Natural killer cell (primary cell): Measurements from ENCODE around the gene CDH13. TPM values are rescaled to one million over a fixed set of nuclear protein-coding genes. Genes with fewer than 3 reads are reported as not detected.

Source experiments
- ATAC-seq, 3 donors: fragments of 150-1000 bp in 2 of 3; fragments of 200-7000 bp in 1 of 3; cut with Tn5 transposase; 1 replicate in 1 of 3; 2 replicates in 2 of 3; pipeline ENCODE4 v1.10.0; 2021; ENCODE audit warnings: mild to moderate bottlenecking in 2 of 3, moderate library complexity in 2 of 3
- DNase-seq, 2 donors: peaks; one replicate each; pipeline versions ENCODE4 v3.0.0 to v3.0.0-alpha.2; 2013 to 2021; ENCODE audit warnings: mixed read lengths in 1 of 2
- H3K27ac ChIP-seq: one replicate; pipeline ENCODE4 v1.5.1; 2013; ENCODE audit warnings: mild to moderate bottlenecking, low read length
- H3K27me3 ChIP-seq: one replicate; pipeline ENCODE4 v1.6.1; 2013; ENCODE audit warnings: low read length; ENCODE audit not compliant: control insufficient read depth, insufficient read depth
- H3K36me3 ChIP-seq: one replicate; pipeline ENCODE4 v1.6.1; 2013; ENCODE audit warnings: low read length; ENCODE audit not compliant: control insufficient read depth, insufficient read depth
- H3K4me1 ChIP-seq: one replicate; pipeline ENCODE4 v1.6.1; 2013; ENCODE audit warnings: low read length; ENCODE audit not compliant: control insufficient read depth, insufficient read depth
- H3K4me3 ChIP-seq: one replicate; pipeline ENCODE4 v1.5.1; 2013; ENCODE audit warnings: low read length
- H3K9me3 ChIP-seq: one replicate; pipeline ENCODE4 v1.6.1; 2013; ENCODE audit warnings: low read length; ENCODE audit not compliant: control insufficient read depth, insufficient read depth
- H3K27ac Mint-ChIP-seq, 2 donors: one replicate each; pipeline ENCODE4 v1.8.0; 2022; ENCODE audit warnings: mild to moderate bottlenecking in 2 of 2, mixed read lengths in 2 of 2, moderate library complexity in 1 of 2
- H3K27me3 Mint-ChIP-seq, 2 donors: one replicate each; pipeline ENCODE4 v1.8.0; 2022; ENCODE audit warnings: low read depth in 2 of 2, mixed read lengths in 2 of 2
- H3K36me3 Mint-ChIP-seq: one replicate; pipeline ENCODE4 v1.8.0; 2022; ENCODE audit warnings: mixed read lengths
- H3K4me1 Mint-ChIP-seq, 2 donors: one replicate each; pipeline ENCODE4 v1.8.0; 2022; ENCODE audit warnings: mixed read lengths in 2 of 2
- H3K4me3 Mint-ChIP-seq: one replicate; pipeline ENCODE4 v1.8.0; 2022; ENCODE audit warnings: mild to moderate bottlenecking, moderate library complexity, mixed read lengths
- H3K9me3 Mint-ChIP-seq, 2 donors: one replicate each; pipeline ENCODE4 v1.8.0; 2022; ENCODE audit warnings: mixed read lengths in 2 of 2
- WGBS: methylation state at CpG from one replicate; pipeline ENCODE4 v1.1.7; 2013; ENCODE audit warnings: missing lambda C conversion rate; ENCODE audit not compliant: insufficient coverage; 5-methylcytosine and 5-hydroxymethylcytosine counted together
- intact Hi-C: fragments of 100-400 bp; cut with micrococcal nuclease; formaldehyde crosslinking; loops from one replicate; pipeline ENCODE4 v1.14.2; 2022
- total RNA-seq, 4 donors: library from RNA; stranded (reverse); fragments of 120-200 nt in 1 of 4; gene quantifications; one replicate each; pipeline versions ENCODE4 v1.2.3 to v1.2.4, GENCODE V29; 2013 to 2022
- TF ChIP-seq, protein P1 (sequence below): fragments of 200-600 bp; IDR thresholded peaks from one replicate; pipeline ENCODE4 v1.8.0; 2022; ENCODE audit warnings: antibody characterized with exemption

CDH13 gene
- total RNA-seq, 3 donors from 2014 or later (not counting 1 experiment from before 2014, with no cell fraction given): not detected

GRCh38 chr16:83681381-83681956 is 1054.7 kb downstream of the CDH13 start:
- Histone ChIP-seq H3K36me3 (no peaks in the 10 kb centered on the region), H3K9me3 (no peaks in the 10 kb centered on the region), H3K27me3 (no peaks in the 10 kb centered on the region), H3K4me1 (no peaks in the 10 kb centered on the region), H3K27ac (no peak overlapping the region), H3K4me3 (no peak overlapping the region)
- DNase-seq: no peak
- Mint-ChIP-seq H3K27ac (no peak overlapping the region), H3K36me3 (no peaks in the 10 kb centered on the region), H3K4me3 (no peak overlapping the region), H3K9me3 (no peaks in the 10 kb centered on the region), H3K4me1 (no peaks in the 10 kb centered on the region), H3K27me3 (peaks cover 0 to 8% of the 10 kb centered on the region in 2 donors)
- ATAC-seq: no peak
- WGBS: 68% methylated on average over 9 of the region's 9 CpGs
- TF ChIP-seq, protein P1, sequence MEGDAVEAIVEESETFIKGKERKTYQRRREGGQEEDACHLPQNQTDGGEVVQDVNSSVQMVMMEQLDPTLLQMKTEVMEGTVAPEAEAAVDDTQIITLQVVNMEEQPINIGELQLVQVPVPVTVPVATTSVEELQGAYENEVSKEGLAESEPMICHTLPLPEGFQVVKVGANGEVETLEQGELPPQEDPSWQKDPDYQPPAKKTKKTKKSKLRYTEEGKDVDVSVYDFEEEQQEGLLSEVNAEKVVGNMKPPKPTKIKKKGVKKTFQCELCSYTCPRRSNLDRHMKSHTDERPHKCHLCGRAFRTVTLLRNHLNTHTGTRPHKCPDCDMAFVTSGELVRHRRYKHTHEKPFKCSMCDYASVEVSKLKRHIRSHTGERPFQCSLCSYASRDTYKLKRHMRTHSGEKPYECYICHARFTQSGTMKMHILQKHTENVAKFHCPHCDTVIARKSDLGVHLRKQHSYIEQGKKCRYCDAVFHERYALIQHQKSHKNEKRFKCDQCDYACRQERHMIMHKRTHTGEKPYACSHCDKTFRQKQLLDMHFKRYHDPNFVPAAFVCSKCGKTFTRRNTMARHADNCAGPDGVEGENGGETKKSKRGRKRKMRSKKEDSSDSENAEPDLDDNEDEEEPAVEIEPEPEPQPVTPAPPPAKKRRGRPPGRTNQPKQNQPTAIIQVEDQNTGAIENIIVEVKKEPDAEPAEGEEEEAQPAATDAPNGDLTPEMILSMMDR: no peak
- intact Hi-C loops: no loop called here

DNA sequence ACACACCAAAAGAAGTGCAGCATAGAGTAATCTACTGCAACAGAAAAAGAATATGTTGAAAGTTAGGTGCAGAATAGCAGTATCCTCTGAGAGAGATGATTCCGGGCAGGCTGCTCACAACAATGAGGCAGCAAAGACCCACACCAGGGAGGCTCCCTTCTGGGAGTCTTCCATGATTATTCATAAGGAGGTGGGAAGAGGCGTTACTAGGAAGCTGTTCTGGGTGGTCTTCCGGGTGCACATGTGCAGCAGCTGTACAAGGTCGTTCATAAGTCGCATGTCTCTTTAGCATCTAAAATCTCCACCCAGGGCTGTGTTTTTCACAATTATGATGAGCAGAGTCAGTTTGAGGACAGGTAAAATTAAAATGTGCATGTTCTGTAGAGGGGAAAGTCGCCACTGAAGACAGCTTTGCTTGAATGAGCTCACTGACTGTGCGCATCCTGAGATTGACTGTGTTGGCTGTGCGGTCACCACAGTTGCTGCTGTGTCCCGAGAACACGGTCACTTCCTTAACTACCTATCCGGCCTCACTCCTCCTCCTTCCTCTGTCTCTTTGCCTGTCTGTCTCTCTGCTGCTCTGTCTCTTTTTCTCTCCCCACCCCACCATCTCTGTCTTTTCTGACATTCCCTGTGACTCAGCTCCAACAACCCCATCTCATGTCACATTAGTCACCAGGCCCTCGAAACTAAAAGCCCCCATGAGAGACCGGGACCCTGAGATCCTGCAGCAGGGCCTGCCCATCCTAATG is 1055.5 kb downstream of the CDH13 start:
- no peaks in the 10 kb centered on the region for H3K4me1 Mint-ChIP-seq
- ATAC-seq: no peak
- Histone ChIP-seq H3K9me3 (no peaks in the 10 kb centered on the region), H3K27me3 (no peaks in the 10 kb centered on the region), H3K4me3 (no peak overlapping the region), H3K36me3 (no peaks in the 10 kb centered on the region), H3K27ac (no peak overlapping the region), H3K4me1 (no peaks in the 10 kb centered on the region)
- intact Hi-C loops: no loop called here
- 59% methylated on average over 13 of the region's 13 CpGs for WGBS
- no peak overlapping the region for H3K27ac Mint-ChIP-seq
- no peaks in the 10 kb centered on the region for H3K9me3 Mint-ChIP-seq
- no peak for DNase-seq
- H3K27me3 Mint-ChIP-seq: peaks cover 0 to 8% of the 10 kb centered on the region in 2 donors
- H3K4me3 Mint-ChIP-seq: no peak overlapping the region
- TF ChIP-seq, protein P1: no peak
- no peaks in the 10 kb centered on the region for H3K36me3 Mint-ChIP-seq

DNA sequence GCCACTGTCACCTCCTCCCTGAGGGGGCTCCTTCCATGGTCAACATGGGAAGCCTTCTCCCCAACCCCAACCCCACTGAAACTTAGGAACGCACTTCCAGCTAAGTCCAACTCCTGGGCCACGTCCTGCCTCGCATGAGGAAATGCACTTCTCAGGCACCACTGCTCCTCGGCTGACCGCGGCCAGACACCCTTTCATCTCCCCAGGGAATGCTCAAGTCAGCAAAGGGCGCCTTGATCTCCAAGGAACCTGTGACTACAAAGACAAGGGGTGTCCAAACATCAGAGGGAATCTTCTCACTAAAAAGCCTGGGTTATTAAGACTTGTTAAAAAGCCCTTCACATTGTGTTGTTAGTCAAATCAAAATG is 1056.1 kb downstream of the CDH13 start:
- WGBS: 54% methylated on average over 7 of the region's 7 CpGs
- Histone ChIP-seq H3K27me3 (no peaks in the 10 kb centered on the region), H3K27ac (no peak overlapping the region), H3K36me3 (no peaks in the 10 kb centered on the region), H3K4me3 (no peak overlapping the region), H3K4me1 (no peaks in the 10 kb centered on the region), H3K9me3 (no peaks in the 10 kb centered on the region)
- H3K27me3 Mint-ChIP-seq: peaks cover 0 to 8% of the 10 kb centered on the region in 2 donors
- no peaks in the 10 kb centered on the region for H3K36me3 Mint-ChIP-seq
- H3K4me1 Mint-ChIP-seq: no peaks in the 10 kb centered on the region
- H3K27ac Mint-ChIP-seq: no peak overlapping the region
- TF ChIP-seq, protein P1: no peak
- H3K4me3 Mint-ChIP-seq: no peak overlapping the region
- intact Hi-C loops: no loop called here
- ATAC-seq: no peak
- H3K9me3 Mint-ChIP-seq: no peaks in the 10 kb centered on the region
- DNase-seq: no peak
